Fibroblast of mammary gland (primary cell): ENCODE measurements around the gene WASF3.

Experiments used
- DNase-seq: peaks from one replicate; pipeline ENCODE4 v3.0.0-alpha.2; 2010; ENCODE audit warnings: low read depth
- H3K4me3 ChIP-seq: 2 replicates; pipeline ENCODE4 v1.5.1; 2011; ENCODE audit warnings: low read depth, mild to moderate bottlenecking, low read length, moderate library complexity; ENCODE audit not compliant: control insufficient read depth
- CTCF ChIP-seq: conservative IDR thresholded peaks from 2 replicates; pipeline ENCODE4 v1.5.1; 2011; ENCODE audit warnings: low read depth, low read length, inconsistent platforms; ENCODE audit not compliant: control insufficient read depth, insufficient read depth

WASF3 gene

GRCh38 chr13:26709461-26709860 lies 152.0 kb downstream of the WASF3 start:
- no peak overlapping the region for H3K4me3 ChIP-seq
- DNase-seq, result no peak
- TF ChIP-seq CTCF, result no peak

- no peak for DNase-seq
- TF ChIP-seq CTCF, result no peak
- H3K4me3 ChIP-seq, result no peak overlapping the region
These were observed 152.7 kb downstream of the WASF3 start for GRCh38 chr13:26710166-26710565.

GRCh38 chr13:26711211-26711610 lies 153.7 kb downstream of the WASF3 start:
- DNase-seq, result no peak
- no peak overlapping the region for H3K4me3 ChIP-seq
- TF ChIP-seq CTCF, result no peak

- TF ChIP-seq CTCF, result no peak
- H3K4me3 ChIP-seq, result no peak overlapping the region
- DNase-seq, result no peak
These were observed 155.9 kb downstream of the WASF3 start for GRCh38 chr13:26713341-26713740.

- TF ChIP-seq CTCF, result no peak
- DNase-seq, result no peak
- H3K4me3 ChIP-seq, result no peak overlapping the region
These were observed 159.5 kb downstream of the WASF3 start for GRCh38 chr13:26716984-26717383.

- TF ChIP-seq CTCF, result no peak
- DNase-seq, result no peak
- no peak overlapping the region for H3K4me3 ChIP-seq
These were observed 160.7 kb downstream of the WASF3 start for GRCh38 chr13:26718146-26718545.

GRCh38 chr13:26718872-26719271 lies 161.4 kb downstream of the WASF3 start:
- no peak overlapping the region for H3K4me3 ChIP-seq
- no peak for DNase-seq
- no peak for TF ChIP-seq CTCF
